Pancreas (tissue), 10 donors: Measurements from ENCODE around the gene SPAG9. TPM values are rescaled to one million over a fixed set of nuclear protein-coding genes. Genes with fewer than 3 reads are reported as not detected.

Source experiments
- ATAC-seq, 4 donors: fragments of 200-7000 bp; cut with Tn5 transposase; one replicate each; pipeline versions ENCODE4 v1.8.0 to v1.9.1; 2020; ENCODE audit warnings: mild to moderate bottlenecking in 4 of 4, moderate library complexity in 4 of 4
- DNase-seq, 6 donors: peaks; one replicate each; pipeline ENCODE4 v3.0.0-alpha.2; 2020
- FAIRE-seq: peaks from 2 replicates; lab custom pipeline; 2012; peaks lifted over from hg19 to GRCh38; lab: Jason Lieb, UNC
- H3K27ac ChIP-seq, 4 donors: fragments of 200-600 bp; sonication (generic); 1 replicate in 3 of 4; 2 replicates in 1 of 4; pipeline versions ENCODE4 v1.5.0 to v1.8.0; 2020
- H3K27me3 ChIP-seq, 4 donors: fragments of 200-600 bp; one replicate each; pipeline ENCODE4 v1.8.0; 2021
- H3K36me3 ChIP-seq, 3 donors: fragments of 200-600 bp; sonication (generic) in 1 of 3; one replicate each; pipeline versions ENCODE4 v1.5.0 to v1.8.0; 2020 to 2021
- H3K4me1 ChIP-seq, 3 donors: fragments of 200-600 bp; one replicate each; pipeline ENCODE4 v1.8.0; 2021
- H3K4me3 ChIP-seq, 4 donors: fragments of 200-600 bp; sonication (generic) in 2 of 4; one replicate each; pipeline versions ENCODE4 v1.5.0 to v1.8.0; 2020 to 2021
- H3K9me3 ChIP-seq, 4 donors: fragments of 200-600 bp; one replicate each; pipeline ENCODE4 v1.8.0; 2021
- WGBS, 2 donors: extraction: QIAGEN DNeasy Blood & Tissue Kit; methylation state at CpG; one replicate each; pipeline ENCODE4 v1.1.7; 2013; 5-methylcytosine and 5-hydroxymethylcytosine counted together
- intact Hi-C, 3 donors: fragments of 100-400 bp; cut with DNase I; formaldehyde crosslinking; loops; one replicate each; pipeline versions ENCODE4 v1.11.1 to v1.14.2; 2022
- polyA plus RNA-seq, 2 donors: library from polyadenylated mRNA; stranded (reverse); fragments of 200-250 nt; gene quantifications; one replicate each; pipeline ENCODE4 v1.2.3, GENCODE V29; 2013
- total RNA-seq, 6 donors: library from RNA; stranded (reverse); fragmentation: NEBNext Ultra II Directional in 4 of 6; extraction: Animal tissue kit (Norgen Biotek cat#: 25700) in 4 of 6; gene quantifications; one replicate each; pipeline versions ENCODE4 v1.2.1 to v1.2.4, GENCODE V29; 2021 to 2023
- TF ChIP-seq, protein P1 (sequence below), 4 donors: fragments of 200-600 bp; sonication (generic) in 3 of 4; IDR thresholded peaks; one replicate each; pipeline versions ENCODE4 v1.5.0 to v1.8.0; 2021; ENCODE audit warnings: antibody characterized with exemption in 4 of 4
- donor health status: healthy with polysubstance abuse.
- donor health status: DM: no; HTN: no; CAD: no; lungs with moderate emphysema.
- donor health status: DM: no; HTN: no; CAD: no.
- donor health status: control.
- donor health status: control.
- donor health status: Bipolar disorder and iron deficiency.
- donor health status: DM: yes; HTN: yes; CAD: no.
- donor health status: DM: no; HTN: no; CAD: no.
- donor health status: DM: no; HTN: no; CAD: no.
- donor health status: DM: yes; HTN: yes; CAD: no.

Gene SPAG9
- total and polyA plus RNA-seq, 8 donors: 18.7 to 56.1 (median 39.7) TPM

DNA sequence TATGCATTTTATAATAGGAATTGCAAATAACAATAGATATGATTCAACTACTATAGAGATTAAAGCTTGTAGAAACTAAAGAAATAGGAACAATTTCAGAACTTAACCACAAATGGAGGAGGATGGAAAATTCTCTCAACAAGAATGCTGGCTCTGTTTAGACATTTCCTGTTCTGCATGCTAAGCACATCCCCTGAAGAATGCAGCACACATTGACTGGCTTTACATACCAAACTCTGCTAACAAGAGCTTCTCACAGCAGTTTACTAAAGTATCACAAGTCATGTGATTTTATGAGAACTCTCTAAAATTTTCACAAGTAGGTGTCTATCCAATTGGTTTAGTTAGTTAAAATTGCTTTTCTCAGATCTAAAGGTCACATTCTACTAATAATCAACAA lies 85.2 kb downstream of the SPAG9 start:
- no peak for DNase-seq
- TF ChIP-seq, protein P1, sequence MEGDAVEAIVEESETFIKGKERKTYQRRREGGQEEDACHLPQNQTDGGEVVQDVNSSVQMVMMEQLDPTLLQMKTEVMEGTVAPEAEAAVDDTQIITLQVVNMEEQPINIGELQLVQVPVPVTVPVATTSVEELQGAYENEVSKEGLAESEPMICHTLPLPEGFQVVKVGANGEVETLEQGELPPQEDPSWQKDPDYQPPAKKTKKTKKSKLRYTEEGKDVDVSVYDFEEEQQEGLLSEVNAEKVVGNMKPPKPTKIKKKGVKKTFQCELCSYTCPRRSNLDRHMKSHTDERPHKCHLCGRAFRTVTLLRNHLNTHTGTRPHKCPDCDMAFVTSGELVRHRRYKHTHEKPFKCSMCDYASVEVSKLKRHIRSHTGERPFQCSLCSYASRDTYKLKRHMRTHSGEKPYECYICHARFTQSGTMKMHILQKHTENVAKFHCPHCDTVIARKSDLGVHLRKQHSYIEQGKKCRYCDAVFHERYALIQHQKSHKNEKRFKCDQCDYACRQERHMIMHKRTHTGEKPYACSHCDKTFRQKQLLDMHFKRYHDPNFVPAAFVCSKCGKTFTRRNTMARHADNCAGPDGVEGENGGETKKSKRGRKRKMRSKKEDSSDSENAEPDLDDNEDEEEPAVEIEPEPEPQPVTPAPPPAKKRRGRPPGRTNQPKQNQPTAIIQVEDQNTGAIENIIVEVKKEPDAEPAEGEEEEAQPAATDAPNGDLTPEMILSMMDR (IDR thresholded peaks at IDR 0.05): no peak
- no peak for FAIRE-seq
- H3K36me3 ChIP-seq: peaks cover 0 to 7% (median 0%) of the 10 kb centered on the region in 3 donors
- intact Hi-C loops: no loop called here
- H3K4me1 ChIP-seq: peaks cover 0 to 9% (median 7%) of the 10 kb centered on the region in 3 donors
- no peaks in the 10 kb centered on the region for H3K9me3 ChIP-seq
- no peaks in the 10 kb centered on the region for H3K27me3 ChIP-seq
- peak in 1 of 4 donors; percentile 60 for ATAC-seq
- H3K27ac ChIP-seq: no peak overlapping the region
- H3K4me3 ChIP-seq: no peak overlapping the region

DNA sequence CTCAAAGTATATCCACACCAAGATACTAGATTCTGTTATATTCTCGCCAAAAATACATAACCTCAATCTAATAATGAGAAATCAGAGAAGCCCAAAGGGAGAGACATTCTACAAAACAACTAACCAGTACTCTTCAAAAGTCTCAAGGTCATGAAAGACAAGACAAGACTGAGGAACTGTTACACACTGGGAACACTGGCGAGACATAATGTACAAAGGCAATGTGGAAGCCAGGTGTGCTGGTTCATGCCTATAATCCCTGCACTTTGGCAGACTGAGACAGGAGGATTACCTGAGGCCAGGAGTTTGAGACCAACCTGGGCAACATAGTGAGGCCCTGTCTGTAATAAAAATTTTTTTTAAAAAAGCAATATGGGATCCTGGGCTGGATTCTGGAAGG lies 85.9 kb downstream of the SPAG9 start:
- 79 to 90% methylated on average over 2 of the region's 2 CpGs for WGBS, 2 donors
- no peak overlapping the region for H3K4me3 ChIP-seq
- FAIRE-seq (no peak), DNase-seq (no peak), ATAC-seq (peak in 1 of 4 donors; percentile 22)
- no peaks in the 10 kb centered on the region for H3K9me3 ChIP-seq
- no peak overlapping the region for H3K27ac ChIP-seq
- TF ChIP-seq, protein P1 (IDR thresholded peaks at IDR 0.05): no peak
- H3K36me3 ChIP-seq: peaks cover 0 to 7% (median 0%) of the 10 kb centered on the region in 3 donors
- no peaks in the 10 kb centered on the region for H3K27me3 ChIP-seq
- peaks cover 0 to 13% (median 7%) of the 10 kb centered on the region in 3 donors for H3K4me1 ChIP-seq
- intact Hi-C loops: no loop called here

DNA sequence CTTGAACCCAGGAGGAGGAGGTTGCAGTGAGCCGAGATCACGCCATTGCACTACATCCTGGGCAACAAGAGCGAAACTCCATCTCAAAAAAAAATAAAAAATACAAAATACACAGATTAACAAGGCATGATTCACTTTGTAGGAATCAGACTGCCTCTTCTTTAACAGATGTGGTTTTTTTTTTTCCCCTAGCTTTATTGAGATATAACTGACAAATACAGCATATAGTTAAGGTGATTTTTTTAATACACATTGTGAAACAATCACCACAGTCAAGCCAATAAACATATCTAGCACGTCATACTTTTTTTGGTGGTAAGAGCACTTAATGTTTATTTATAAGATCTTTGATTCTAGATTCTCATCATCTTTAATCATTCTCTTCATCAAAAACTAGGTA lies 87.8 kb downstream of the SPAG9 start:
- H3K27ac ChIP-seq: no peak overlapping the region
- H3K36me3 ChIP-seq: peaks cover 0 to 7% (median 0%) of the 10 kb centered on the region in 3 donors
- no peak for DNase-seq
- FAIRE-seq: no peak
- ATAC-seq: no peak
- no peak overlapping the region for H3K4me3 ChIP-seq
- no peaks in the 10 kb centered on the region for H3K9me3 ChIP-seq
- H3K27me3 ChIP-seq: no peaks in the 10 kb centered on the region
- WGBS, 2 donors: 84 to 86% methylated on average over 4 of the region's 4 CpGs
- H3K4me1 ChIP-seq: peaks cover 0 to 13% (median 7%) of the 10 kb centered on the region in 3 donors
- TF ChIP-seq, protein P1 (IDR thresholded peaks at IDR 0.05): no peak
- intact Hi-C loops: no loop called here

DNA sequence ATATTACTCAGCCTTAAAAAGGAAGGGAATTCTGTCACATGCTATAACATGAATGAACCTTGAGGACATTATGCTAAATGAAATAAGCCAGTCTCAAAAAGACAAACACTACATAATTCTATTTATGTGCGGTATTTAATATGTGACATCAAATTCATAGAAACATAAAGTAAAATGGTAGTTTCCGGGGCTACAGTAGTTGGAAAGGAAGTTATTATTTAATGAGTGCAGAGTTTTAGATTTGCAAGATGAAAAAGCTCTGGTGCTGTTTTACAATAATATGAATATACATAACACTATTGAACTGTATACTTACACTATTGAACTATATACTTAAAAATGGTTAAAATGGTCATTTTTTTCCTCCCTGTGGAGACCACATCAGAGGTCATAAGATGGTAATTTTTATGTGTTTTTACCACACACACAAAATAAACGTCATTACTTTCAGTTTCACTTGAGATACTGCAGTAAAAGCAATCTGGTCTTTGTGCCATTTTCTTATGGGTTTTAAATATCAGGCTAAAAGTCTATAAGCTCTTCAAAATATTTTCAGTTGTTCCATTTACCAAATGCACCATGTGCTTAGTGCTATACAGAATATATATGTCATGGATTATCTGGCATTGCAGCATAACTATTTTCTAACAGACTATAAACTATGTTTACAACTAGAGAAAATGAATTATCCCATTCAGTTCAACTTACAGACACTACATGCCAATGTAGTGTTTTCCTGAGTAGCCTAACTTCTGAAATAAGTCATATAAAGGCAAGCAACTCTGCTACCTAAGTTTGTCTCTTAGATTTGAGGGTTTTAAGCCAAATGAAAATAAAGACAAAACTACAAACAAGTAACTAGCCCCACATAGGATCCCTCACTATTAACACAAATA lies 90.9 kb downstream of the SPAG9 start:
- FAIRE-seq (peak; percentile 67), ATAC-seq (peak in 3 of 4 donors; percentile 44 to 75 (median 73)), DNase-seq (no peak)
- intact Hi-C loops: no loop called here
- TF ChIP-seq, protein P1 (IDR thresholded peaks at IDR 0.05): no peak
- H3K9me3 ChIP-seq: no peaks in the 10 kb centered on the region
- H3K4me1 ChIP-seq: peaks cover 0 to 7% (median 7%) of the 10 kb centered on the region in 3 donors
- H3K4me3 ChIP-seq: no peak overlapping the region
- H3K27ac ChIP-seq: peak overlapping the region in 2 of 4 donors; percentile 53 to 59
- peaks cover 0 to 7% (median 0%) of the 10 kb centered on the region in 3 donors for H3K36me3 ChIP-seq
- H3K27me3 ChIP-seq: no peaks in the 10 kb centered on the region
- WGBS, 2 donors: 54 to 61% methylated on average over 3 of the region's 3 CpGs

DNA sequence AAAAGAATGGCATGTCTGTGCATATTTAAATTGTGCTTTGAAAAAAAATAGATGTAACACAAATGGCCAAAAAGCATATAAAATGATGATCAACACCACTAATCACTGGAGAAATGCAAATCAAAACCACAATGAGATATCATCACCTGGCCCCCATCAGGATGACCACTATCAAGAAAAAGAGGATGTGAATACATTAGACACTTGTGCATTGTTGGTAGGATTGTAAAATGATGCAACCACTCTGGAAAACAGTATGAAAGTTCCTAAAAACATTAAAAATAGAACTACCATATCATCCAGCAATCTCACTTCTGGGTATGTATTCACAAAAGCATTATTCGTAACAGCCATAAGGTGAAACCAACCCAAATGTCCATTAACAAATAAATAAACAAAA lies 91.5 kb downstream of the SPAG9 start:
- FAIRE-seq (no peak), ATAC-seq (no peak), DNase-seq (no peak)
- intact Hi-C loops: no loop called here
- H3K36me3 ChIP-seq: peaks cover 0 to 7% (median 0%) of the 10 kb centered on the region in 3 donors
- peaks cover 0 to 7% (median 7%) of the 10 kb centered on the region in 3 donors for H3K4me1 ChIP-seq
- WGBS, 2 donors: 91 to 95% methylated on average over 1 of the region's 1 CpG
- H3K27ac ChIP-seq: peak overlapping the region in 2 of 4 donors; percentile 53 to 59
- H3K27me3 ChIP-seq: no peaks in the 10 kb centered on the region
- TF ChIP-seq, protein P1 (IDR thresholded peaks at IDR 0.05): no peak
- H3K9me3 ChIP-seq: no peaks in the 10 kb centered on the region
- no peak overlapping the region for H3K4me3 ChIP-seq
